Stimulated activated CD8-positive, alpha-beta memory T cell treated with anti-CD3 and anti-CD28 coated beads, Interleukin-2, amount 100 ng/mL, for 48 hours (primary cell): ENCODE data around the gene TOPAZ1.

Experiments used
- DNase-seq, 2 donors: peaks; one replicate each; pipeline ENCODE4 v3.0.0-alpha.2; 2020; ENCODE audit warnings: low read depth in 2 of 2

TOPAZ1 gene

GRCh38 chr3:44241706-44242105 is at the start of gene TOPAZ1:
TOPAZ1 (plus strand) TSS chr3:44241886; CDS start chr3:44242054, 168 bp downstream.
- no peak for DNase-seq

- peak; percentile 31 to 60 for DNase-seq
These were observed 43.1 kb upstream of the TOPAZ1 start for GRCh38 chr3:44198284-44199269.

GRCh38 chr3:44206261-44206660 is 35.4 kb upstream of the TOPAZ1 start:
- no peak for DNase-seq

- DNase-seq: no peak
These were observed 34.6 kb upstream of the TOPAZ1 start for GRCh38 chr3:44206862-44207652.

GRCh38 chr3:44208086-44208485 is 33.6 kb upstream of the TOPAZ1 start:
- DNase-seq: no peak

- DNase-seq: no peak
These were observed 33.1 kb upstream of the TOPAZ1 start for GRCh38 chr3:44208568-44208967.

GRCh38 chr3:44210967-44211366 is 30.7 kb upstream of the TOPAZ1 start:
- no peak for DNase-seq

GRCh38 chr3:44222337-44222736 is 19.3 kb upstream of the TOPAZ1 start:
- no peak for DNase-seq

GRCh38 chr3:44223299-44223698 is 18.4 kb upstream of the TOPAZ1 start:
- no peak for DNase-seq

- no peak for DNase-seq
These were observed 17.6 kb upstream of the TOPAZ1 start for GRCh38 chr3:44224131-44224530.

- DNase-seq: no peak
These were observed 15.1 kb upstream of the TOPAZ1 start for GRCh38 chr3:44226573-44226972.

- no peak for DNase-seq
These were observed 14.1 kb upstream of the TOPAZ1 start for GRCh38 chr3:44227632-44228031.

GRCh38 chr3:44228900-44229299 is 12.8 kb upstream of the TOPAZ1 start:
- no peak for DNase-seq

- no peak for DNase-seq
These were observed 9.3 kb upstream of the TOPAZ1 start for GRCh38 chr3:44232407-44232806.

GRCh38 chr3:44234648-44235268 is 6.9 kb upstream of the TOPAZ1 start:
- DNase-seq: no peak

- peak in 1 of 2 donors; percentile 6 for DNase-seq
These were observed 5.8 kb upstream of the TOPAZ1 start for GRCh38 chr3:44235604-44236484.

- no peak for DNase-seq
These were observed 5.2 kb upstream of the TOPAZ1 start for GRCh38 chr3:44236485-44236908.

- no peak for DNase-seq
These were observed 4.5 kb upstream of the TOPAZ1 start for GRCh38 chr3:44237161-44237560.

GRCh38 chr3:44237665-44238064 is 4.0 kb upstream of the TOPAZ1 start:
- no peak for DNase-seq

- DNase-seq: no peak
These were observed 2.8 kb upstream of the TOPAZ1 start for GRCh38 chr3:44238889-44239288.

- no peak for DNase-seq
These were observed 1.6 kb upstream of the TOPAZ1 start for GRCh38 chr3:44240061-44240460.
